Tibial nerve (tissue), 4 donors: ENCODE results near the gene CRYBG1. TPM values are rescaled to one million over a fixed set of nuclear protein-coding genes. Genes with fewer than 3 reads are reported as not detected.
"Not testable (repeated sequence)": the region's sequence is repeated elsewhere in the genome, so short reads cannot be mapped to it uniquely, and the experiment has no call there.

ENCODE experiments used
- DNase-seq, 2 donors: peaks; one replicate each; pipeline ENCODE4 v3.0.0-alpha.2; 2019; ENCODE audit warnings: low spot score in 2 of 2
- H3K27ac ChIP-seq, 4 donors: fragments of 200-600 bp; sonication (generic) in 3 of 4; one replicate each; pipeline ENCODE4 v1.5.1; 2017 to 2019; ENCODE audit warnings: mild to moderate bottlenecking in 1 of 4
- H3K27me3 ChIP-seq, 2 donors: fragments of 200-600 bp; sonication (generic) in 1 of 2; one replicate each; pipeline versions ENCODE4 v1.5.1 to v1.6.0; 2017 to 2019
- H3K36me3 ChIP-seq, 3 donors: fragments of 200-600 bp; sonication (generic); one replicate each; pipeline ENCODE4 v1.5.1; 2018 to 2019
- H3K4me1 ChIP-seq, 4 donors: fragments of 200-600 bp; sonication (generic) in 3 of 4; one replicate each; pipeline ENCODE4 v1.5.1; 2017 to 2019
- H3K4me3 ChIP-seq, 4 donors: fragments of 200-600 bp; sonication (generic) in 3 of 4; one replicate each; pipeline ENCODE4 v1.5.1; 2017 to 2019; ENCODE audit warnings: mild to moderate bottlenecking in 1 of 4, moderate library complexity in 1 of 4
- H3K9me3 ChIP-seq, 4 donors: fragments of 200-600 bp; sonication (generic) in 3 of 4; one replicate each; pipeline ENCODE4 v1.5.1; 2017 to 2019
- CTCF ChIP-seq, 5 experiments: fragments of 200-600 bp in 3 of 5; fragments of 450-650 bp in 2 of 5; sonication (generic) in 3 of 5; IDR thresholded peaks; one replicate each; pipeline ENCODE4 v1.5.1; 2016 to 2019; ENCODE audit warnings: antibody characterized with exemption in 5 of 5, mild to moderate bottlenecking in 3 of 5, moderate library complexity in 2 of 5
- EP300 ChIP-seq, 2 donors: sonication (generic); formaldehyde crosslinking; IDR thresholded peaks; one replicate each; pipeline ENCODE4 v1.6.1; 2017; ENCODE audit warnings: antibody characterized with exemption in 2 of 2, mild to moderate bottlenecking in 1 of 2
- POLR2A ChIP-seq, 2 donors: fragments of 450-650 bp; IDR thresholded peaks; one replicate each; pipeline ENCODE4 v1.6.1; 2017; ENCODE audit warnings: antibody characterized with exemption in 2 of 2, mild to moderate bottlenecking in 2 of 2, moderate library complexity in 2 of 2
- WGBS, 2 donors: methylation state at CpG; one replicate each; pipeline ENCODE4 v1.1.5; 2018; 5-methylcytosine and 5-hydroxymethylcytosine counted together
- total RNA-seq, 4 donors: library from RNA; depleted of rRNA; stranded (reverse); fragments of >200 nt; gene quantifications; one replicate each; pipeline ENCODE4 v1.1.0, GENCODE V29; 2016

Gene CRYBG1
- total RNA-seq, 4 donors from 2014 or later, result 5.9 to 15.3 (median 8.1) TPM

GRCh38 chr6:106546261-106546690, 185.8 kb downstream of the CRYBG1 start:
- H3K4me1 ChIP-seq, result peaks cover 0 to 25% (median 8%) of the 10 kb centered on the region in 4 donors
- peak overlapping the region in 2 of 4 donors; percentile 50 to 70 for H3K27ac ChIP-seq
- H3K27me3 ChIP-seq, result no peaks in the 10 kb centered on the region
- no peaks in the 10 kb centered on the region for H3K36me3 ChIP-seq
- H3K9me3 ChIP-seq, result no peaks in the 10 kb centered on the region
- DNase-seq, result no peak
- no peak for TF ChIP-seq POLR2A (IDR thresholded peaks at IDR 0.05)
- TF ChIP-seq CTCF (IDR thresholded peaks at IDR 0.05), result no peak
- no peak for TF ChIP-seq EP300 (IDR thresholded peaks at IDR 0.05)
- H3K4me3 ChIP-seq, result no peak overlapping the region
- WGBS, 2 donors, result 43 to 45% methylated on average over 2 of the region's 2 CpGs

- Histone ChIP-seq H3K9me3 (no peaks in the 10 kb centered on the region), H3K4me3 (no peak overlapping the region), H3K27ac (peak overlapping the region in 2 of 4 donors; percentile 50 to 70), H3K36me3 (no peaks in the 10 kb centered on the region), H3K4me1 (peaks cover 0 to 25% (median 8%) of the 10 kb centered on the region in 4 donors), H3K27me3 (no peaks in the 10 kb centered on the region)
- TF ChIP-seq CTCF (IDR thresholded peaks at IDR 0.05) (no peak), EP300 (IDR thresholded peaks at IDR 0.05) (peak in 1 of 2 donors; percentile 11)
- DNase-seq, result no peak
- WGBS, 2 donors, result 35 to 39% methylated on average over 5 of the region's 5 CpGs
These were observed 186.3 kb downstream of the CRYBG1 start for GRCh38 chr6:106546691-106547414.

GRCh38 chr6:106547601-106548453, 187.3 kb downstream of the CRYBG1 start:
- H3K27ac ChIP-seq, result peak overlapping the region in 3 of 4 donors; percentile 15 to 70 (median 64)
- no peak for DNase-seq

GRCh38 chr6:106548926-106549455, 188.5 kb downstream of the CRYBG1 start:
- H3K27ac ChIP-seq, H3K4me3 ChIP-seq, H3K36me3 ChIP-seq, DNase-seq, H3K9me3 ChIP-seq, H3K27me3 ChIP-seq: not testable (repeated sequence)
- H3K4me1 ChIP-seq, result peaks cover 0 to 25% (median 8%) of the 10 kb centered on the region in 4 donors
- WGBS, 2 donors, result 95 to 96% methylated on average over 5 of the region's 6 CpGs

More at GRCh38 chr6:106547601-106548453, 187.3 kb downstream of the CRYBG1 start:
- TF ChIP-seq CTCF (IDR thresholded peaks at IDR 0.05), result no peak
- no peak for TF ChIP-seq POLR2A (IDR thresholded peaks at IDR 0.05)
- no peak for TF ChIP-seq EP300 (IDR thresholded peaks at IDR 0.05)
- WGBS, 2 donors, result 39 to 48% methylated on average over 6 of the region's 6 CpGs
- Histone ChIP-seq H3K9me3 (no peaks in the 10 kb centered on the region), H3K4me1 (peaks cover 0 to 25% (median 8%) of the 10 kb centered on the region in 4 donors), H3K27me3 (no peaks in the 10 kb centered on the region), H3K4me3 (no peak overlapping the region), H3K36me3 (no peaks in the 10 kb centered on the region)

GRCh38 chr6:106549521-106549920, 189.0 kb downstream of the CRYBG1 start:
- 83 to 91% methylated on average over 1 of the region's 1 CpG for WGBS, 2 donors

More at GRCh38 chr6:106549521-106549920, 189.0 kb downstream of the CRYBG1 start:
- Histone ChIP-seq H3K36me3 (peaks cover 0 to 12% (median 0%) of the 10 kb centered on the region in 3 donors), H3K4me1 (peaks cover 0 to 25% (median 8%) of the 10 kb centered on the region in 4 donors), H3K9me3 (no peaks in the 10 kb centered on the region), H3K27me3 (no peaks in the 10 kb centered on the region), H3K4me3 (no peak overlapping the region), H3K27ac (peak overlapping the region in 1 of 4 donors; percentile 19)
- TF ChIP-seq CTCF (IDR thresholded peaks at IDR 0.05), result no peak
- no peak for DNase-seq
